T-helper 1 cell (primary cell): Measurements from ENCODE around the gene RPS4Y1.

Experiments
- DNase-seq, 5 donors: peaks; one replicate each; pipeline ENCODE4 v3.0.0-alpha.2; 2012 to 2020

Gene RPS4Y1

GRCh38 chrY:2885880-2886279 is 44.5 kb downstream of the RPS4Y1 start:
- DNase-seq, result no peak

- no peak for DNase-seq
Measured at GRCh38 chrY:2887386-2887785, 46.0 kb downstream of the RPS4Y1 start.

- DNase-seq, result no peak
Measured at GRCh38 chrY:2887955-2888354, 46.6 kb downstream of the RPS4Y1 start.

- no peak for DNase-seq
Measured at GRCh38 chrY:2893471-2893870, 52.1 kb downstream of the RPS4Y1 start.

- DNase-seq, result no peak
Measured at GRCh38 chrY:2896050-2896449, 54.6 kb downstream of the RPS4Y1 start.

GRCh38 chrY:2907356-2907755 is 66.0 kb downstream of the RPS4Y1 start:
- no peak for DNase-seq

- peak in 1 of 5 donors; percentile 5 for DNase-seq
Measured at GRCh38 chrY:2913066-2913815, 71.8 kb downstream of the RPS4Y1 start.
